ENCODE data around the gene GRIK3. TPM values are rescaled to one million over a fixed set of nuclear protein-coding genes. Genes with fewer than 3 reads are reported as not detected.

Gene GRIK3
- total RNA-seq, 1 experiment from 2014 or later, result 5.5 TPM

GRCh38 chr1:36829961-36830360, 204.4 kb downstream of the GRIK3 start (continued):
- TF ChIP-seq ELF4 (CRISPR knock-in tag; IDR thresholded peaks at IDR 0.05; ENCODE audit: low read depth) (no peak), TEAD1 (CRISPR knock-in tag; IDR thresholded peaks at IDR 0.05) (no peak), ZNF232 (CRISPR knock-in tag; IDR thresholded peaks at IDR 0.05) (no peak), ZNF281 (CRISPR knock-in tag; IDR thresholded peaks at IDR 0.05) (no peak), USF2 (CRISPR knock-in tag; IDR thresholded peaks at IDR 0.05) (no peak), ATF3 (CRISPR knock-in tag; conservative IDR thresholded peaks at IDR 0.05) (no peak), SP1 (CRISPR knock-in tag; conservative IDR thresholded peaks at IDR 0.05) (no peak), MXD4 (CRISPR knock-in tag; IDR thresholded peaks at IDR 0.05; ENCODE audit: borderline replicate concordance) (no peak)

GRCh38 chr1:36829066-36829465, 205.2 kb downstream of the GRIK3 start:
- DNase-seq (ENCODE audit: low spot score) (no peak), ATAC-seq (no peak)
- no peak overlapping the region for H3K27ac Mint-ChIP-seq
- no peak overlapping the region for H3K4me3 Mint-ChIP-seq
- CTCF ChIA-PET, result interaction anchor here (0.6 to 1.1 kb wide), 2 partner anchors 35 to 199 kb away, joined by 3 to 4 read pairs; no protein-coding TSS in a partner anchor
- POLR2A ChIA-PET, result no interaction called here
- peaks cover 4% of the 10 kb centered on the region; the same call in 1 of the 2 replicates for H3K27me3 Mint-ChIP-seq (ENCODE audit: low read depth)
- H3K36me3 Mint-ChIP-seq, result no peaks in the 10 kb centered on the region
- no peaks in the 10 kb centered on the region for H3K9me3 Mint-ChIP-seq
- H3K4me1 Mint-ChIP-seq, result peaks cover 22% of the 10 kb centered on the region
- TF ChIP-seq JAZF1 (CRISPR knock-in tag; IDR thresholded peaks at IDR 0.05) (no peak), FOXK1 (CRISPR knock-in tag; IDR thresholded peaks at IDR 0.05) (no peak), ZNF232 (CRISPR knock-in tag; IDR thresholded peaks at IDR 0.05) (no peak), USF1 (CRISPR knock-in tag; IDR thresholded peaks at IDR 0.05) (no peak), E2F1 (CRISPR knock-in tag; IDR thresholded peaks at IDR 0.05) (no peak), ZNF512 (CRISPR knock-in tag; IDR thresholded peaks at IDR 0.05; ENCODE audit: borderline replicate concordance) (no peak), TEAD1 (CRISPR knock-in tag; IDR thresholded peaks at IDR 0.05) (no peak), GRHL2 (CRISPR knock-in tag; IDR thresholded peaks at IDR 0.05; ENCODE audit: insufficient replicate concordance, severe bottlenecking) (no peak), NR3C1 (CRISPR knock-in tag; conservative IDR thresholded peaks at IDR 0.05; ENCODE audit: low read depth) (no peak), GTF2I (CRISPR knock-in tag; conservative IDR thresholded peaks at IDR 0.05) (no peak), USF2 (CRISPR knock-in tag; IDR thresholded peaks at IDR 0.05) (no peak), ZNF317 (CRISPR knock-in tag; IDR thresholded peaks at IDR 0.05; ENCODE audit: borderline replicate concordance, low read depth) (no peak), MLX (CRISPR knock-in tag; IDR thresholded peaks at IDR 0.05) (no peak), KAT7 (CRISPR knock-in tag; IDR thresholded peaks at IDR 0.05; ENCODE audit: borderline replicate concordance) (no peak), CREM (CRISPR knock-in tag; IDR thresholded peaks at IDR 0.05) (no peak), ERG (CRISPR knock-in tag; IDR thresholded peaks at IDR 0.05) (no peak), NR2C2 (CRISPR knock-in tag; IDR thresholded peaks at IDR 0.05) (no peak), ETV6 (CRISPR knock-in tag; IDR thresholded peaks at IDR 0.05) (no peak), ELF4 (CRISPR knock-in tag; IDR thresholded peaks at IDR 0.05; ENCODE audit: low read depth) (no peak), NFYB (CRISPR knock-in tag; conservative IDR thresholded peaks at IDR 0.05; ENCODE audit: low read depth) (no peak)

All from WTC11 (cell line).